ENCODE data around the gene GRIN2C.

DNA sequence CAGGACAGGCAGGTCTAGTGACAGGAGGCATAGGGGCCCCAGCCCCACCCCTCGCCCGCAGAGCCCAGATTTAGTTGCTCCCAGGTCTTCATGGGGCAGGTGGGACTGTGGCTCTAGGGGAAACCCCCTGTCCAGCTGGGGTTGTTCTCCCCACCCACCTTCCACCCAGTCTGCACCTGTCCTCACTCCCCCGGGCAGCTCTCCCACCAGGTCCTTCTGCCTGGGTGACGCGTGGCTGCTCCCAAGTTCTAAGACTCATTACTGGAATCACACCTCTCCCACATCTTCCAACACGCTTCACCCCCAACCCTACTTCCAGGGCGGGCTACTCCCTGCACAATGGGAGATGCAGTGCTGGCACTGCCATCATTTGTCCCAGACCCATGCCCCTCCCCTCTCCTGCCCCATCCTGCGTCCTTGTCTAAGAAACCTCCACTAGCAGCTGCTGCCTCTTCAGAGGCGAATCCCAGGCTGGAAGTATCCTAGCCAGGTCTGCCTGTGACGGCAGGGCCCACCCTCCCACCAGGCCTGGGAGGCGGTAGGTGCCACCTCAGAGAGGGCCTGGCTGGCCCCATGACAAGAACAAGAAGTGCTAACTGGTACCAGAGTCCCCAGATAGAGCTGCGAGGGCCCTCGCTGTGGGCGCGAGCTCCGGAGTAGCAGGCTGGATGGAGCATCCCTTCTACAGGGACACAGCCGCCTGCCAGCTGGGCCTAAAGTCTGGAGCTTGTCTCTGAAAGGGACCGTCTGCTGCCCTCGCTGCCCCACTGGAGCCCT lies 22.8 kb downstream of the GRIN2C start:
- TF ChIP-seq, protein P1, sequence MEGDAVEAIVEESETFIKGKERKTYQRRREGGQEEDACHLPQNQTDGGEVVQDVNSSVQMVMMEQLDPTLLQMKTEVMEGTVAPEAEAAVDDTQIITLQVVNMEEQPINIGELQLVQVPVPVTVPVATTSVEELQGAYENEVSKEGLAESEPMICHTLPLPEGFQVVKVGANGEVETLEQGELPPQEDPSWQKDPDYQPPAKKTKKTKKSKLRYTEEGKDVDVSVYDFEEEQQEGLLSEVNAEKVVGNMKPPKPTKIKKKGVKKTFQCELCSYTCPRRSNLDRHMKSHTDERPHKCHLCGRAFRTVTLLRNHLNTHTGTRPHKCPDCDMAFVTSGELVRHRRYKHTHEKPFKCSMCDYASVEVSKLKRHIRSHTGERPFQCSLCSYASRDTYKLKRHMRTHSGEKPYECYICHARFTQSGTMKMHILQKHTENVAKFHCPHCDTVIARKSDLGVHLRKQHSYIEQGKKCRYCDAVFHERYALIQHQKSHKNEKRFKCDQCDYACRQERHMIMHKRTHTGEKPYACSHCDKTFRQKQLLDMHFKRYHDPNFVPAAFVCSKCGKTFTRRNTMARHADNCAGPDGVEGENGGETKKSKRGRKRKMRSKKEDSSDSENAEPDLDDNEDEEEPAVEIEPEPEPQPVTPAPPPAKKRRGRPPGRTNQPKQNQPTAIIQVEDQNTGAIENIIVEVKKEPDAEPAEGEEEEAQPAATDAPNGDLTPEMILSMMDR (conservative IDR thresholded peaks at IDR 0.05), result no peak
- TF ChIP-seq EZH2 (IDR thresholded peaks at IDR 0.05; ENCODE audit: low read depth), result no peak

All from PC-9 (cell line).